ENCODE measurements around the gene KCNN3. TPM values are rescaled to one million over a fixed set of nuclear protein-coding genes. Genes with fewer than 3 reads are reported as not detected.

Gene KCNN3
- total RNA-seq, 1 donor from 2014 or later, result 0.86 TPM

GRCh38 chr1:154717528-154717924, 152.6 kb downstream of the KCNN3 start:
- no peak overlapping the region for H3K27ac Mint-ChIP-seq
- peaks cover 20% of the 10 kb centered on the region for H3K4me1 Mint-ChIP-seq (ENCODE audit: low read depth)
- no peaks in the 10 kb centered on the region for H3K36me3 Mint-ChIP-seq (ENCODE audit: insufficient read depth)
- no peak for DNase-seq (ENCODE audit: low spot score, unreplicated experiment)
- peaks cover 46% of the 10 kb centered on the region for H3K27me3 Mint-ChIP-seq
- no peaks in the 10 kb centered on the region for H3K9me3 Mint-ChIP-seq (ENCODE audit: low read depth)
- no peak for TF ChIP-seq CTCF (IDR thresholded peaks at IDR 0.05; ENCODE audit: unreplicated experiment)
- no peak overlapping the region for H3K4me3 Mint-ChIP-seq (ENCODE audit: low read depth)

GRCh38 chr1:154716614-154717527, 153.2 kb downstream of the KCNN3 start:
- no peak for TF ChIP-seq CTCF (IDR thresholded peaks at IDR 0.05; ENCODE audit: unreplicated experiment)
- no peak for DNase-seq (ENCODE audit: low spot score, unreplicated experiment)
- H3K27me3 Mint-ChIP-seq, result peaks cover 47% of the 10 kb centered on the region

GRCh38 chr1:154716011-154716410, 154.1 kb downstream of the KCNN3 start:
- no peaks in the 10 kb centered on the region for H3K9me3 Mint-ChIP-seq (ENCODE audit: low read depth)
- H3K27me3 Mint-ChIP-seq, result peaks cover 46% of the 10 kb centered on the region
- H3K36me3 Mint-ChIP-seq (ENCODE audit: insufficient read depth), result no peaks in the 10 kb centered on the region
- H3K4me1 Mint-ChIP-seq (ENCODE audit: low read depth), result peaks cover 20% of the 10 kb centered on the region
- no peak for DNase-seq (ENCODE audit: low spot score, unreplicated experiment)
- H3K27ac Mint-ChIP-seq, result no peak overlapping the region
- TF ChIP-seq CTCF (IDR thresholded peaks at IDR 0.05; ENCODE audit: unreplicated experiment), result no peak
- H3K4me3 Mint-ChIP-seq (ENCODE audit: low read depth), result no peak overlapping the region

More at GRCh38 chr1:154716614-154717527, 153.2 kb downstream of the KCNN3 start:
- no peaks in the 10 kb centered on the region for H3K36me3 Mint-ChIP-seq (ENCODE audit: insufficient read depth)
- peaks cover 20% of the 10 kb centered on the region for H3K4me1 Mint-ChIP-seq (ENCODE audit: low read depth)
- H3K4me3 Mint-ChIP-seq (ENCODE audit: low read depth), result no peak overlapping the region
- no peak overlapping the region for H3K27ac Mint-ChIP-seq
- no peaks in the 10 kb centered on the region for H3K9me3 Mint-ChIP-seq (ENCODE audit: low read depth)

- H3K27ac Mint-ChIP-seq, result no peak overlapping the region
- no peaks in the 10 kb centered on the region for H3K9me3 Mint-ChIP-seq (ENCODE audit: low read depth)
- no peaks in the 10 kb centered on the region for H3K36me3 Mint-ChIP-seq (ENCODE audit: insufficient read depth)
- H3K27me3 Mint-ChIP-seq, result peaks cover 40% of the 10 kb centered on the region
- peaks cover 16% of the 10 kb centered on the region for H3K4me1 Mint-ChIP-seq (ENCODE audit: low read depth)
- TF ChIP-seq CTCF (IDR thresholded peaks at IDR 0.05; ENCODE audit: unreplicated experiment), result no peak
- DNase-seq (ENCODE audit: low spot score, unreplicated experiment), result no peak
- H3K4me3 Mint-ChIP-seq (ENCODE audit: low read depth), result no peak overlapping the region
Measured at GRCh38 chr1:154715385-154715784, 154.7 kb downstream of the KCNN3 start.

- H3K4me1 Mint-ChIP-seq (ENCODE audit: low read depth), result peaks cover 13% of the 10 kb centered on the region
- no peaks in the 10 kb centered on the region for H3K9me3 Mint-ChIP-seq (ENCODE audit: low read depth)
- H3K36me3 Mint-ChIP-seq (ENCODE audit: insufficient read depth), result no peaks in the 10 kb centered on the region
- no peak for DNase-seq (ENCODE audit: low spot score, unreplicated experiment)
- no peak for TF ChIP-seq CTCF (IDR thresholded peaks at IDR 0.05; ENCODE audit: unreplicated experiment)
- no peak overlapping the region for H3K27ac Mint-ChIP-seq
- H3K27me3 Mint-ChIP-seq, result peaks cover 38% of the 10 kb centered on the region
- H3K4me3 Mint-ChIP-seq (ENCODE audit: low read depth), result no peak overlapping the region
Measured at GRCh38 chr1:154714638-154715037, 155.4 kb downstream of the KCNN3 start.
